ENCODE data around the gene ALDH4A1.

The ALDH4A1 gene

DNA sequence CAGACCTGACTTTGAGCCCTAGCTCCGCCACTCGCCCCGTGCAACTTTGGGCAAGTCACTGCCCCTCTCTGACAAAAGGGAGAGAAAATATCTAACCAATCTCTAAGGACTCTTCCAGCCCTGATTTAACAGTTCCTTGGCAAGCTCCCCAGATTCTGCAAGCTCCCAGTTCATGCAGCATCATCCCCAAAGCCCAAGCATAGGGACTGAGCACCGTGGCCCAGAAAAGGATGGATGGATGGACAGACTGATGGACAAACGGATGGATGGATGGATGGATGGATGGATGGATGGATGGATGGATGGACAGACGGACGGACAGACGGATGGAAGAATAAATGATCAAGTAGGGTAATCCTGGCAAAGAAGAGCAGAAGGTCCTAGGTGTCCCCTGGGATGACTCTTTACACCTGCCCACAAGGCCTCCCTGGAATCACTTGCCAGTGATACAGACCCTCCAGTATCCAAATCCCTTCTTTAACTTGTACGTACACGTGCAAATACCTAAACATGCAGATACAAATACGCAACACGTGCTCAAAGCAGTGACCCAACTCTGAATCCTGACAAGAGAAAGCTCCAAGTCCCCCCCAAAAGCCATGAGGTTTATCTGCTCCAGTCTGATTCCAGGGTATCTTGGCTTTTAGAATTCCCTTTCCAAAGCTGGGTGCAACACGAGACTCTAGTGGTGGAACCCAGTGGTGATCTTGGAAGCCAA is 38.1 kb upstream of the ALDH4A1 start:
- TF ChIP-seq TCF12 (IDR thresholded peaks at IDR 0.05; ENCODE audit: low read depth) (no peak), CREB1 (IDR thresholded peaks at IDR 0.05; ENCODE audit: low read depth) (no peak), CEBPB (IDR thresholded peaks at IDR 0.05) (no peak), EP300 (IDR thresholded peaks at IDR 0.05; ENCODE audit: borderline replicate concordance) (no peak), FOXM1 (IDR thresholded peaks at IDR 0.05; ENCODE audit: borderline replicate concordance, low read depth) (no peak)
- TF ChIP-seq, protein P1, sequence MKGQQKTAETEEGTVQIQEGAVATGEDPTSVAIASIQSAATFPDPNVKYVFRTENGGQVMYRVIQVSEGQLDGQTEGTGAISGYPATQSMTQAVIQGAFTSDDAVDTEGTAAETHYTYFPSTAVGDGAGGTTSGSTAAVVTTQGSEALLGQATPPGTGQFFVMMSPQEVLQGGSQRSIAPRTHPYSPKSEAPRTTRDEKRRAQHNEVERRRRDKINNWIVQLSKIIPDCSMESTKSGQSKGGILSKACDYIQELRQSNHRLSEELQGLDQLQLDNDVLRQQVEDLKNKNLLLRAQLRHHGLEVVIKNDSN (IDR thresholded peaks at IDR 0.05), result no peak; the same call in 1 of the 2 replicates
- TF ChIP-seq, protein P2, sequence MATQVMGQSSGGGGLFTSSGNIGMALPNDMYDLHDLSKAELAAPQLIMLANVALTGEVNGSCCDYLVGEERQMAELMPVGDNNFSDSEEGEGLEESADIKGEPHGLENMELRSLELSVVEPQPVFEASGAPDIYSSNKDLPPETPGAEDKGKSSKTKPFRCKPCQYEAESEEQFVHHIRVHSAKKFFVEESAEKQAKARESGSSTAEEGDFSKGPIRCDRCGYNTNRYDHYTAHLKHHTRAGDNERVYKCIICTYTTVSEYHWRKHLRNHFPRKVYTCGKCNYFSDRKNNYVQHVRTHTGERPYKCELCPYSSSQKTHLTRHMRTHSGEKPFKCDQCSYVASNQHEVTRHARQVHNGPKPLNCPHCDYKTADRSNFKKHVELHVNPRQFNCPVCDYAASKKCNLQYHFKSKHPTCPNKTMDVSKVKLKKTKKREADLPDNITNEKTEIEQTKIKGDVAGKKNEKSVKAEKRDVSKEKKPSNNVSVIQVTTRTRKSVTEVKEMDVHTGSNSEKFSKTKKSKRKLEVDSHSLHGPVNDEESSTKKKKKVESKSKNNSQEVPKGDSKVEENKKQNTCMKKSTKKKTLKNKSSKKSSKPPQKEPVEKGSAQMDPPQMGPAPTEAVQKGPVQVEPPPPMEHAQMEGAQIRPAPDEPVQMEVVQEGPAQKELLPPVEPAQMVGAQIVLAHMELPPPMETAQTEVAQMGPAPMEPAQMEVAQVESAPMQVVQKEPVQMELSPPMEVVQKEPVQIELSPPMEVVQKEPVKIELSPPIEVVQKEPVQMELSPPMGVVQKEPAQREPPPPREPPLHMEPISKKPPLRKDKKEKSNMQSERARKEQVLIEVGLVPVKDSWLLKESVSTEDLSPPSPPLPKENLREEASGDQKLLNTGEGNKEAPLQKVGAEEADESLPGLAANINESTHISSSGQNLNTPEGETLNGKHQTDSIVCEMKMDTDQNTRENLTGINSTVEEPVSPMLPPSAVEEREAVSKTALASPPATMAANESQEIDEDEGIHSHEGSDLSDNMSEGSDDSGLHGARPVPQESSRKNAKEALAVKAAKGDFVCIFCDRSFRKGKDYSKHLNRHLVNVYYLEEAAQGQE (IDR thresholded peaks at IDR 0.05; ENCODE audit: low read depth), result no peak

DNA sequence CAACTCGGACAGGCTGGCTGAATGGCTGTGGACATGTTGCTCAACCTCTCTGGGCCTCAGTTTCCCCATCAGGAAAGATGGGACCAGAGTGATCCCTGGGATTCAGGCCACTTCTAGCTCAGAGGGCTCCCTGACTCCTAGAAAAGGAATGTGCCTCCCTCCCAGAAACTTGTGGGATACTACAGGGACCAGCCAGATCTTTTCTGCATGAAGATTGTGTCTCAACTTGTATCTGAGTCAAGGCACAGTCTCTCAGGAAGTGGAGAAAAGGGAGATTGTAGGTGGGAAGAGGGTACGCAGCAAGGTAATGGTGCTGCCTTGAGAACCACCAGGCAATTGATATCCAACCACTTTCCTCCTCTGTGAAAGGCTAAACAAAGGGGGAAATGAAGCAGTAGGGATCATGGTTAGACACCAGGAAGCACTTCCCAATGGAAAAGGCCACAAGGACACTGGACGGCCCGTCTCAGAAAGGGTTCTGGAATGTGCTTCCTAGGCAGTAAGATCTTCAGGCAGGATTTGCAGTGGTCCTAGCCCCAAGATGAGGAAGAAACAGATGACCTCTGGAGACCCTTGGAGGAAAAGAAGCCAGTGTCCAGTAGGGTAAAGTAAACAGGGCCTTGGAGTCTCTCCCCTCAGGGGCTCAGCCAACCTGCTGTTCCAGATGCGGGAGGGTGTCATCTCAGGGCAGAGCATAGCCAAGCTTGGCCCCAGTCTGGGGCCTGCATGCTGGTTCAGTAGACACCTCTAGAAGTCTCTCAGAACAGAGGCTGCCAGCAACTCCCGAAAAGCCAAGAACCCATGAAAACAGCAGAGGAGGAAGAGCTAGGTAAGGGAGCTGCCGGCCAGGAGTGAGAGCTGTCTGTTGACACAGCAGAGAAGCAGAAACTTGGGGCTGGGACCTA is 37.3 kb upstream of the ALDH4A1 start:
- TF ChIP-seq, protein P1 (IDR thresholded peaks at IDR 0.05), result no peak
- TF ChIP-seq EP300 (IDR thresholded peaks at IDR 0.05; ENCODE audit: borderline replicate concordance), result no peak

DNA sequence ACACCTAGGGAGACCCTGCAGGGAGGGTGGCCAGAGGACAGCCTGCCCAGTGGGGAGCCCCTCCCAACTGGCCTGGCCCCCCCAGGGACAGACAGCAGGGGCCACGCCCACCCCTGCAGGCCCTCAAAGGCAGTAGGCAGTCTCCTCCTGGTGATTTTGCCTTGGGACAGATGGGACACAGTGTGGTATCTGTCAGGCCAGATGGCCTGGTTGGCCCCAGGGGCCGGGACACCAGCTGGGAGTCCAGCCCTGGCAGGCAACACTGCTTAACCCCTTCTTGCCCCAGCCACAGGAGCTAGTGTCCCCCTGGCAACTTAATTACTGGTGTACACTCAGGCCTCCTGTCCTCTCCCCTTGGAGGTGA is 36.3 kb upstream of the ALDH4A1 start:
- TF ChIP-seq TCF12 (IDR thresholded peaks at IDR 0.05; ENCODE audit: low read depth) (0 out of 2 replicates have a peak, but pooled peaks have one; percentile 41), EGR1 (IDR thresholded peaks at IDR 0.05) (no peak), YY1 (IDR thresholded peaks at IDR 0.05; ENCODE audit: low read depth) (no peak)

DNA sequence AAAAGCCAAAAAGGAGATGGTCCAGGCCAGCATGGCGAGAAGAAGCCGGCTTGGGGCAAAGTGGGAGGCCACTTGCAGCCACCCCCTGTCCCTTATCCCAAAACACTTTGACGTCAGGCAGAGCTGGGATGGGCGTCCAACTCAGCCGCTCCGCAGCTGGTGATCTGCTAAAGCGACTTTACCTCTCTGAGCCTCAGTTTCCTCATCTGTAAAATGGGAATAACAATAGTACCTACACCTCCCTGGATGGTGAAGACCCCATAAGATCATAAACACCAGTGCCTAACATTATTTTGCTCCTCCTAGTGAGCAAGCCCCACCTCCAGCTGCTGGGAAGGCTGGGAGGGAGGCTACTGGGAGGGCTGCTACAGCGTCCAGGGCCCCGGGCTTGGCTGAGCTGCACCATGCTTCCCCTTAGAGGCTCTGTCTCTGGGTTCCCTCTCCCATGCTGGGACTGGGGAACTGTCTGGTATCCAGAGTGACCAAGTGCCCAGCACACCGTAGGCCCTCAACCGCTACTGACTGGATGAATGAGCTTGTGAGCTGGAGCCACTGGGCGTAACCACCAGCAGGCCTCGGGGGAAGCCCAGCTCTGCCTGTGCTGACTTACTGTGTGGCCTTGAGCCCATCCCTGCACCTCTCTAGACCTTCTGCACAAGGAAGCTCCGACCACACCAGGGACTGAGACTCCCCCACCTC is 35.8 kb upstream of the ALDH4A1 start:
- TF ChIP-seq, protein P3, sequence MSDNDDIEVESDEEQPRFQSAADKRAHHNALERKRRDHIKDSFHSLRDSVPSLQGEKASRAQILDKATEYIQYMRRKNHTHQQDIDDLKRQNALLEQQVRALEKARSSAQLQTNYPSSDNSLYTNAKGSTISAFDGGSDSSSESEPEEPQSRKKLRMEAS (IDR thresholded peaks at IDR 0.05), result no peak
- no peak for TF ChIP-seq ZBTB7A (IDR thresholded peaks at IDR 0.05; ENCODE audit: low read depth)
- TF ChIP-seq CREB1 (IDR thresholded peaks at IDR 0.05; ENCODE audit: low read depth), result no peak
- TF ChIP-seq TCF12 (IDR thresholded peaks at IDR 0.05; ENCODE audit: low read depth), result no peak
- TF ChIP-seq EP300 (IDR thresholded peaks at IDR 0.05; ENCODE audit: borderline replicate concordance), result no peak
- TF ChIP-seq RAD21 (IDR thresholded peaks at IDR 0.05; ENCODE audit: low read depth), result no peak
- TF ChIP-seq EGR1 (IDR thresholded peaks at IDR 0.05), result no peak

DNA sequence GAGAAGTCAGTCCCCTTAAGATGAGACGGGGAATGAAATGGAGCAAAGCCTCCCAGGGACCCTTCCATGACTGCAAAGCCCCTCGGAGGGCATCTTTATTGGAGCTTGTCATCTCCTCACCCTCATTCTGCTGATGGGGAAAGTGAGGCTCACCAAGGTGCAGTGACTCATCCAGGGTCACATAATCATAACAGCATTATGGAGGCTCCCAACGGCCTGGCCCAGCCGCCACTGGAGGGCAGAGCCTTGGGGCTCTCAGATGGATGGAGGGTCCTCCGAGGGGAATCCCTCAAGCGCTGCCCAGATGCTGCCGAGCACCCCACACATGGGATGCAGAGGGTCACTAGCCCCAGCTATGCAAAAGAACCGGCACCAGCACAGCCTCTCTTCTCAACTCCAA is 35.2 kb upstream of the ALDH4A1 start:
- no peak for TF ChIP-seq TCF12 (IDR thresholded peaks at IDR 0.05; ENCODE audit: low read depth)
- no peak for TF ChIP-seq CREB1 (IDR thresholded peaks at IDR 0.05; ENCODE audit: low read depth)
- TF ChIP-seq, protein P1 (IDR thresholded peaks at IDR 0.05), result no peak
- TF ChIP-seq, protein P2 (IDR thresholded peaks at IDR 0.05; ENCODE audit: low read depth), result no peak
- TF ChIP-seq NFIC (IDR thresholded peaks at IDR 0.05), result no peak
- no peak for TF ChIP-seq YY1 (IDR thresholded peaks at IDR 0.05; ENCODE audit: low read depth)
- TF ChIP-seq, protein P3 (IDR thresholded peaks at IDR 0.05), result no peak
- no peak for TF ChIP-seq TEAD4 (IDR thresholded peaks at IDR 0.05)
- no peak for TF ChIP-seq ZBTB7A (IDR thresholded peaks at IDR 0.05; ENCODE audit: low read depth)
- TF ChIP-seq TAF1 (IDR thresholded peaks at IDR 0.05; ENCODE audit: low read depth), result no peak
- TF ChIP-seq EP300 (IDR thresholded peaks at IDR 0.05; ENCODE audit: borderline replicate concordance), result no peak
- no peak for TF ChIP-seq EGR1 (IDR thresholded peaks at IDR 0.05)
- no peak for TF ChIP-seq CEBPB (IDR thresholded peaks at IDR 0.05)
- TF ChIP-seq FOXM1 (IDR thresholded peaks at IDR 0.05; ENCODE audit: borderline replicate concordance, low read depth), result no peak
- TF ChIP-seq RAD21 (IDR thresholded peaks at IDR 0.05; ENCODE audit: low read depth), result no peak
